Neuron (in vitro differentiated cells): Measurements from ENCODE around the gene PEX6.

Experiments
- H2AFZ ChIP-seq: one replicate; pipeline ENCODE4 v1.6.1; 2013; ENCODE audit warnings: low read depth, mild to moderate bottlenecking, inconsistent platforms, low read length, moderate library complexity
- H3K27me3 ChIP-seq: one replicate; pipeline ENCODE4 v1.6.1; 2013; ENCODE audit warnings: low read length; ENCODE audit not compliant: insufficient read depth
- H3K36me3 ChIP-seq: one replicate; pipeline ENCODE4 v1.6.1; 2013; ENCODE audit warnings: low read length; ENCODE audit not compliant: insufficient read depth
- H3K4me1 ChIP-seq: one replicate; pipeline ENCODE4 v1.6.1; 2013; ENCODE audit warnings: low read length; ENCODE audit not compliant: insufficient read depth
- H3K4me3 ChIP-seq: 2 replicates; pipeline ENCODE4 v1.5.1; 2013; ENCODE audit warnings: mild to moderate bottlenecking, low read length, moderate library complexity
- H3K9me3 ChIP-seq: one replicate; pipeline ENCODE4 v1.6.1; 2013; ENCODE audit warnings: low read length

The PEX6 gene, protein sequence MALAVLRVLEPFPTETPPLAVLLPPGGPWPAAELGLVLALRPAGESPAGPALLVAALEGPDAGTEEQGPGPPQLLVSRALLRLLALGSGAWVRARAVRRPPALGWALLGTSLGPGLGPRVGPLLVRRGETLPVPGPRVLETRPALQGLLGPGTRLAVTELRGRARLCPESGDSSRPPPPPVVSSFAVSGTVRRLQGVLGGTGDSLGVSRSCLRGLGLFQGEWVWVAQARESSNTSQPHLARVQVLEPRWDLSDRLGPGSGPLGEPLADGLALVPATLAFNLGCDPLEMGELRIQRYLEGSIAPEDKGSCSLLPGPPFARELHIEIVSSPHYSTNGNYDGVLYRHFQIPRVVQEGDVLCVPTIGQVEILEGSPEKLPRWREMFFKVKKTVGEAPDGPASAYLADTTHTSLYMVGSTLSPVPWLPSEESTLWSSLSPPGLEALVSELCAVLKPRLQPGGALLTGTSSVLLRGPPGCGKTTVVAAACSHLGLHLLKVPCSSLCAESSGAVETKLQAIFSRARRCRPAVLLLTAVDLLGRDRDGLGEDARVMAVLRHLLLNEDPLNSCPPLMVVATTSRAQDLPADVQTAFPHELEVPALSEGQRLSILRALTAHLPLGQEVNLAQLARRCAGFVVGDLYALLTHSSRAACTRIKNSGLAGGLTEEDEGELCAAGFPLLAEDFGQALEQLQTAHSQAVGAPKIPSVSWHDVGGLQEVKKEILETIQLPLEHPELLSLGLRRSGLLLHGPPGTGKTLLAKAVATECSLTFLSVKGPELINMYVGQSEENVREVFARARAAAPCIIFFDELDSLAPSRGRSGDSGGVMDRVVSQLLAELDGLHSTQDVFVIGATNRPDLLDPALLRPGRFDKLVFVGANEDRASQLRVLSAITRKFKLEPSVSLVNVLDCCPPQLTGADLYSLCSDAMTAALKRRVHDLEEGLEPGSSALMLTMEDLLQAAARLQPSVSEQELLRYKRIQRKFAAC

DNA sequence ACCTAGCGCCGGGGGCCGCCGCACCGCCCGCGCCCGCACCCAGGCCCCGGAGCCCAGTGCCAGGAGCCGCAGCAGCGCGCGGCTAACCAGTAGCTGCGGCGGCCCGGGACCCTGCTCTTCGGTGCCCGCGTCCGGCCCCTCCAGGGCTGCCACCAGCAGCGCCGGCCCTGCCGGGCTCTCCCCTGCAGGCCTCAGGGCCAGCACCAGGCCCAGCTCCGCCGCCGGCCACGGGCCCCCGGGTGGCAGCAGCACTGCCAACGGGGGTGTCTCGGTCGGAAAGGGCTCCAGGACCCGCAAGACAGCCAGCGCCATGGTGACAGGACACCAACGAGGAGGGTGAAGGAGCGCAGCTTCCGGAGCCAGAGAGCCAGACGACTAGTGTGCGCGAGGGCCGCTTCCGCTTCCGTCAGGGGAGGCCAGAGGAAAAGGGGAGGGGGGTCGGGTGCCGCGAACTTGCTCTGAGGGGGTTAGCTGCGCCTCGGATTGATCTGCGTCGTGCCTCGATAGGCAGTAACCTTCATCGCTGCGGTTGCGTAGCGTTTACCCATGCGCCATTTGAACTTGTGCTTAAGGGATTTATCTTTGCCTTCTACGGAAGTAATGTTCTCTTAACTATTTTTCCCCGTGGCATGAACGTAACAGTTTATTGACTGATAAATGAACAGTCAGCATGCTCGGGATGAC lies at the start of gene PEX6:
Gene PEX6, minus strand, starts transcription at position 343 of the 684 bp plus-strand sequence. Its CDS starts 31 bp downstream, at position 312.
- no peaks in the 10 kb centered on the region for H3K27me3 ChIP-seq
- H3K9me3 ChIP-seq, result no peaks in the 10 kb centered on the region
- peaks cover 2% of the 10 kb centered on the region for H3K36me3 ChIP-seq
- peaks cover 13% of the 10 kb centered on the region for H3K4me1 ChIP-seq
- peak within 1 kb of the TSS; percentile 2 for H2AFZ ChIP-seq
- H3K4me3 ChIP-seq, result peak within 1 kb of the TSS; percentile 52

DNA sequence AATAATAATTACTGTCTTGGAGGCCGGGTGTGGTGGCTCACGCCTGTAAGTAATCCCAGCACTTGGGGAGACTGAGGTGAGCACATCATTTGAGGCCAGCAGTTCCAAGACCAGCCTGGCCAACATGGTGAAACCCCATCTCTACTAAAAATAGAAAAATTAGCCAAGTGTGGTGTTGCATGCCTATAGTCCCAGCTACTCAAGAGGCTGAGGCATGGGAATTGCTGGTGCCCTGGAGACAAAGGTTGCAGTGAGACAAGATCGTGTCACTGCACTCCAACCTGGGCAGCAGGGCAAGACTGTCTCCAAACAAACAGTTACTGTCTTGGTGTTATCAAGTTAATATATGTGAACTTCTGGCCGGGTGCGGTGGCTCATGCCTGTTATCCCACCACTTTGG lies 47.4 kb upstream of the PEX6 start:
- Histone ChIP-seq H3K36me3 (peaks cover 56% of the 10 kb centered on the region), H3K9me3 (no peaks in the 10 kb centered on the region), H2AFZ (no peak overlapping the region), H3K27me3 (no peaks in the 10 kb centered on the region), H3K4me1 (no peaks in the 10 kb centered on the region), H3K4me3 (no peak overlapping the region)

DNA sequence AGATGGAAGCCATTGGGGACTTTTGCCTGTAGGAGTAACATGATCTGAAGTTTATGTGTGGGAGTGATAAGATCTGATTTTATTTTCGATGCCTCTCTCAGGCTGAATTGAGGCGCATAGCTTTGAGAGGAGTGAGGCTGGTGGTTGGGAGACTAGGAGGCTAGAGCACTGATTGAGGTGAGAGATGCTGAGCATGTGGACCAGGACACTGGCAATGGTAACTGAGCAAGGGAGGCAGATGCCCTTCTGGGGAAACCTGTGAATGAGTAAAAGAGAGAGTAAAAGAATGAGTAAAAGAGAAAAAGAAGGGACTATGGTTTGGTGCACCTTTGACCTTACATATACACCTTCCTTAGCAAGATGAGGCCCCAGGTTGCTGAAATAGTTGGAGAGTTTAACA lies 45.5 kb upstream of the PEX6 start:
- Histone ChIP-seq H2AFZ (no peak overlapping the region), H3K9me3 (no peaks in the 10 kb centered on the region), H3K36me3 (peaks cover 60% of the 10 kb centered on the region), H3K4me3 (no peak overlapping the region), H3K4me1 (peaks cover 9% of the 10 kb centered on the region), H3K27me3 (no peaks in the 10 kb centered on the region)

DNA sequence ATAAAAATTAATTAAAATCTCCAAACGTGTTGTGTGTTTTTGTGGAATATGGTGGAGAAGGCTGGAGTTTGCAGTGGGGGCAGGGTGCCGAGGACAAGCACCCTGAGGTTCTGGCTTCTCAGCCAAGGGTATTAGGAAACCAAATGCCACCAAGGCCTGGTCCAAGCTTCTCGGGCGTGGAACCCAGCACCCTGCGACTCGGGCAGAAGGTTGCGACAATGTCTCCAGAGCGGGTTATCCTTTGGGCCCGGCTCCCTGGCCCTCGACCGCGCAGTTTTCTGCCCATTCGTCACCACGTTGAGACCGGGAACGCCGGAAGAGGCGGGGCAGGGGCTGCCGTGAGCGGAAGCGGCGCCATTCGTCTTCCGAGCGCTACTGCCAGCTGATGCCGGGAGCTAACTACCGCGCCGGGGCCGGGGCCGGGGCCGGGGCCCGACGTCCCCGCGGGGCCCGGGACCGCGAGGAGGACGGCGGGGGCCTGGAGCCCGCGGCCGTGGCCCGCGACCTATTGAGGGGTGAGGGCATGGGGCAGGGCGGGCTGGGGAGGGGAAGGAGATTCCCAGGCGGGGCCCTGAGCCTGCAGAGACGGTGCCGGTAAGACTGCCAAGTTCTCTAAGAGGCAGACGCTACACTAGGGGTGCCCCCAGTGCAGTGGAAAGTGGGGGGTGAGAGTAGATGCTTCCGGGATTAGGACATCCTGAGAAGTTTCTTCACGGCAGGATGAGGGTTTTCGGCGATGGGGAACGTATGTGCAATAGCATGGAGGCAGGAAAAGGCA lies 42.5 kb upstream of the PEX6 start, which contains the start of gene RRP36:
Gene RRP36, plus strand, starts transcription at position 354 of the 778 bp plus-strand sequence. Its CDS starts 32 bp downstream, at position 386.
- H2AFZ ChIP-seq, result peak within 1 kb of the TSS; percentile 85
- no peaks in the 10 kb centered on the region for H3K9me3 ChIP-seq
- H3K4me3 ChIP-seq, result peak within 1 kb of the TSS; percentile 98
- H3K27me3 ChIP-seq, result no peaks in the 10 kb centered on the region
- peaks cover 9% of the 10 kb centered on the region for H3K4me1 ChIP-seq
- H3K36me3 ChIP-seq, result peaks cover 56% of the 10 kb centered on the region

DNA sequence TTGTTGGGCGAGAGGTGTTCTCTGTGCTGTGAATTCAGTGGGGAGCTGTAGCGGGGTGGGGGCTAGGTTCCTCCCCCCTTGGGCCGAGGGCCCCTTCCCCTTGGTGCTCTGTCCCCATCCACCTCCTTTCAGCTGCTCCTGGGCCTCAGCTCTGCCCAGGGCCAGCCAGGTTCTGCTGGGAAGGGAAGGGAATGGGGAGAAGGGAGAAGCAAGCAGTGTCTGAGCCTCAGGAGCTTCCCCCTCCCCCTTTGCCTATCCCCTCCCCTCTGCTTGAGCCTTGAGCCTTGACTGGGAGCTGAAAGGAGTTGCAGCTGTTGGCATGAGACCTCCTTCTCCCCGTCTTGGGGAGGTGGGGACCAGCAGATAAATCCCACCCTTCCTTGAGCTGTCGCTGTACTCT lies 41.9 kb upstream of the PEX6 start:
- Histone ChIP-seq H2AFZ (peak overlapping the region; percentile 85), H3K4me1 (peaks cover 9% of the 10 kb centered on the region), H3K4me3 (peak overlapping the region; percentile 98), H3K27me3 (no peaks in the 10 kb centered on the region), H3K9me3 (no peaks in the 10 kb centered on the region), H3K36me3 (peaks cover 50% of the 10 kb centered on the region)

DNA sequence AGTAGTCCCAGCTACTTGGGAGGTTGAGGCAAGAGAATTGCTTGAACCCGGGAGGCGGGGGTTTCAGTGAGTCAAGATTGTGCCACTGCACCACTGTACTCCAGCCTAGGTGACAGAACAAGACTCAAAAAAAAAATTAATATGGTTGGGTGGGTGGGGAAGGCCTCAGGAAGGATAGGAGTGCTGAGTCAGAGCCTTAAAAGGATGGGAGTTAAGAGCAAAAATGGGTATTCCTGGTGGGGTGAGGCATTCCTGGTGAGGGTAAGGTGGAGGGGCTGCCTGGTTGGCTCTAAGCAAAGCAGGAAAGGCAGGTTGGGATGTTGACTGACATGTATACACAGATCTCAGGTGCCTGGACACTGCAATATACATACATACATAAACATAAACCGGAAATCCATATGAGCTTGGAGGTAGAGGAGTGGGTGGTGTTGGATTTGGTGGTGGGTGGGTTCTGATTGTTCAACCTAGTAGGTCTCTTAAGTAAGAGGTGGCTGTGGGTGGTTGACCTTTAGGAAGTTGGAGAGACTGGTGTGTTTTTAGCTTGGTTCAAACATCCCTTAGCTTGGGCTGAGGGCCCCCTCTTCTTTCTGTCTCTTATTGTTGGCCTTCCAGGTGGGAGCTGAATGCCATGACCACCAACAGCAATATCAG lies 41.2 kb upstream of the PEX6 start:
- Histone ChIP-seq H2AFZ (no peak overlapping the region), H3K9me3 (no peaks in the 10 kb centered on the region), H3K4me1 (peaks cover 11% of the 10 kb centered on the region), H3K27me3 (no peaks in the 10 kb centered on the region), H3K36me3 (peaks cover 45% of the 10 kb centered on the region), H3K4me3 (no peak overlapping the region)

DNA sequence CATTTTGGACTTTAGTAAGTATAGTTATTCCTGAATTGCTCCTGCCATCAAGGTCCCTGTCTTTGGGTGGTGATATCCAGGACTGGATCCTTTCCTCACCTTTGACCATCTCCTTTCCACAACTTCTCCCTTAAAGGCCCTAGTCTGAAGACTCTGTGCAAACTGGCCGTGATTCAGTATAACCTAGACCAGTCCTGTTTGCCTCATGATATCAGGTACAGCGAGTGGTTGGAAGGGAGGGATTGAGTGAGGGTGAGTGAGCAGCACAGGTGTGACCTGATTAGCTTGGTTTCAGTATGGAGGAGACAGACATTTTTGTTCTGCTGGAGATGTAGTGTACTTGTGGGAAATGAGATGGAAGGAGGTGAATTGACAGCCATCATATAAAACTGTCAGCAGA lies 40.2 kb upstream of the PEX6 start:
- peaks cover 35% of the 10 kb centered on the region for H3K36me3 ChIP-seq
- no peak overlapping the region for H2AFZ ChIP-seq
- no peaks in the 10 kb centered on the region for H3K9me3 ChIP-seq
- H3K4me3 ChIP-seq, result no peak overlapping the region
- H3K4me1 ChIP-seq, result peaks cover 18% of the 10 kb centered on the region
- no peaks in the 10 kb centered on the region for H3K27me3 ChIP-seq

DNA sequence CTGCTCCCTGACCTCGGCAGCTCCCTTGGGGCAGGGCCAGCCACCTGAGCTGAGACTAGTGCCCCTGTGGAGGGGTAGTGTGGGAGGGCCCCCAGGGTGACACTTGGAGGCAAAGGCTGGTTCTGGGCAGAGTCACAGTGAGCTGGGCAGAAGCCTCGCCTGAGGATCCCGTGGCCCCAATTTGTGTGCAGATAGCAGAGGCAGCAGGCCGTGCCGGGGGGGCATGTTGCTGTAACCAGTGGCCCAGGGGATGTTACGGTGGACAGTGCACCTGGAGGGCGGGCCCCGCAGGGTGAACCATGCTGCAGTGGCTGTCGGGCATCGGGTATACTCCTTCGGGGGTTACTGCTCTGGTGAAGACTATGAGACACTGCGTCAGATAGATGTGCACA lies 38.0 kb upstream of the PEX6 start:
- Histone ChIP-seq H3K9me3 (no peaks in the 10 kb centered on the region), H3K36me3 (peaks cover 40% of the 10 kb centered on the region), H3K27me3 (no peaks in the 10 kb centered on the region), H3K4me3 (no peak overlapping the region), H2AFZ (no peak overlapping the region), H3K4me1 (peaks cover 29% of the 10 kb centered on the region)

DNA sequence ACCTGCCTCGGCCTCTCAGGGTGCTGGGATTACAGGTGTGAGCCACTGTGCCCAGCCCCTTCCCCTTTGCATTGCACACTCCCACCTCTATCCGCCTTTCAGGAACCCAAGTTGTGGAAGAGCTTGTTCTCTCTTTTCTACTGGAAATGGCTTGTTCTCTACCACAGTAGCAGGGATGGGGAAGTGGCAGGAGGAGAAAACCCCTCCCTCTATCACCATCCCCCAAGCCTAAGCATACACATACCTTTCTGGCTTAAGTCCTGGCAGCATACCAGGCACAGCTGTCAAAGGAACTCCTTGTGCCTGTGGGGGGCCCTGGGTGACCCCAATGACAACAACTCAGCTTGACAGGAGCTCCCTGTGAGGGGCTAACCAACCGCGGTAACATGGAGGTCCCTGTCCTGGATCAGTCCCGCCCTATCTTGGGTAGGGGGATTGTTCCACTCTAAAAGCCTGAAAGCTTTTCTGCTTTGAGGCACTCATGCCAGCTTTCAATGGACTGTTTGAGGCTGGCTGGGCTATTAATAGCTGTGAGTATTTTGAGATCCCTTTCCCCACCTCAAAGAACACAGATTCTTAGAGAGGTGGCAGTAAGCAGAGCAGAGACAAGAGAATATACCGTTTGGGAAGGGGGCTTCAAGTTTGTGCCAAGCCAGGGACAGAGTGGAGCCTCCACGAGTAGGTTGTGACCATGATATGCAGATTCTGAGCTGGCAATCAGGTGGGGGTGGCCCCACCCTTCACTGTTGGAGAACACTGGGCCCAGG lies 37.4 kb upstream of the PEX6 start:
- no peak overlapping the region for H2AFZ ChIP-seq
- no peaks in the 10 kb centered on the region for H3K27me3 ChIP-seq
- no peak overlapping the region for H3K4me3 ChIP-seq
- peaks cover 46% of the 10 kb centered on the region for H3K36me3 ChIP-seq
- peaks cover 30% of the 10 kb centered on the region for H3K4me1 ChIP-seq
- no peaks in the 10 kb centered on the region for H3K9me3 ChIP-seq

DNA sequence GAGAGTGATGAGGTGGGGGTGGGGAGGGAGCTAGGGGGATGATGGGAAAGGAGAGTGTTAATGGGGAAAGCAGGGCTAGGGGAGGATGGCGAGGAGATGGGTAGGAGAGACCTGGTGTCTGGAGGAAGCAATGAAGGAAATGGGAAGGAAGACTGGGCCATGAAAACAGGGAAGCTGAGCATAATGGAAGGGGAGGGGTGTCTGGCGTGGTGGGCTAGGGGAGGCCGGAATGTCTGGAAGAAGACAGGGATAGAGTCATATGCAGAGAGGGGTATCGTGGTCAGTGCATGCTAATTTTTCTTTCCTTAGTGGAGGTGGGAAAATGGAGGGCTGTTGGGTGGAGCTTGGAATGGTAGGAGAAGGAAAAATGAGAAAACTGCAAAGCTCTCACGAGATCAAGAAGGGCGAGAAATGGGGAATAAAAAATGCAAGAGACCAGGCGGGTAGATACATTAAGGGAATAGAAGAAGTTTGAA lies 35.5 kb upstream of the PEX6 start:
- Histone ChIP-seq H3K4me3 (peak overlapping the region; percentile 89), H3K4me1 (peaks cover 21% of the 10 kb centered on the region), H3K36me3 (peaks cover 50% of the 10 kb centered on the region)

DNA sequence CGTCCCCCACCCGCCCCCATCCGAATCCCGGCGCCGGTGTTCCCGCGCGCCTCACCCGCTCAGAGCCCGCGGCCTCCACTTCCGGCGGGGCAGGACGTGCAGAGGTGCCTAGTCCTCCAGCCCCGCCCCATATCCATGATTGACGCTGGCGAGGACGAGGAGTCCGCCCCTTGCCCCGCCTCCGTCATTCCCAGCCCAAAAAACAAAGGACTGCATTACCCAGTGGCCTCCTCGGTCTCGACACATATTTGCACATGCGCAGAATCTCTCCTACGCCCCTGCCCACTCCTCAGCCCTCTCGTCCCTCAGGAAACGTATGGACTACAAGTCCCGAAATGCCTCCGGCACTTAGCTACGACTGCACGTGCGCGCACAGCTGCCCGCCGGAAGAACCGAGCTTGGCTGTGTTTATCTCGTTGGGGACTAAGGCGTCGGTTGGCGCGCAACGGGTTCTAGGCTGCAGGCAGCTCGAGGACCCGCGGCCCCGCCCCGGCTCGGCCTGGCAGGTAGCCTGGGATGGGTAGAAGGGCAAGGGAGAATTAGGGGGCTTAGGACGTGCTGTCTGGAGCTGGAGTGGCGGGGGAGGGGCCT lies 35.0 kb upstream of the PEX6 start, which contains the start of the genes KLHDC3 and MEA1:
Gene KLHDC3, plus strand, starts transcription at position 407 of the 591 bp plus-strand sequence. CDS start 2,944 bp downstream, outside the sequence.
Gene MEA1, minus strand, starts transcription at position 104 of the 591 bp plus-strand sequence. CDS start 133 bp downstream, outside the sequence.
- Histone ChIP-seq H3K36me3 (peaks cover 49% of the 10 kb centered on the region), H2AFZ (no peak within 1 kb of the TSS), H3K4me1 (peaks cover 21% of the 10 kb centered on the region), H3K9me3 (no peaks in the 10 kb centered on the region), H3K27me3 (no peaks in the 10 kb centered on the region), H3K4me3 (peak within 1 kb of the TSS; percentile 89)

More for the DNA sequence above, 35.5 kb upstream of the PEX6 start:
- Histone ChIP-seq H3K27me3 (no peaks in the 10 kb centered on the region), H2AFZ (no peak overlapping the region), H3K9me3 (no peaks in the 10 kb centered on the region)
